GM10847 (cell line): ENCODE measurements around the gene KRT3.

Experiments used
- POLR2A ChIP-seq: IDR thresholded peaks from 2 replicates; pipeline ENCODE4 v1.6.1; 2011; ENCODE audit not compliant: insufficient read length; ENCODE audit errors: extremely low read depth

Gene KRT3

GRCh38 chr12:52788876-52789636 lies 6.9 kb downstream of the KRT3 start:
- TF ChIP-seq POLR2A = no peak

- TF ChIP-seq POLR2A = no peak
Measured at GRCh38 chr12:52788192-52788875, 7.6 kb downstream of the KRT3 start.

- no peak for TF ChIP-seq POLR2A
Measured at GRCh38 chr12:52787324-52788191, 8.4 kb downstream of the KRT3 start.

GRCh38 chr12:52784909-52785308 lies 11.0 kb downstream of the KRT3 start:
- TF ChIP-seq POLR2A = no peak

- no peak for TF ChIP-seq POLR2A
Measured at GRCh38 chr12:52783563-52784316, 12.2 kb downstream of the KRT3 start.

GRCh38 chr12:52782502-52782901 lies 13.4 kb downstream of the KRT3 start:
- TF ChIP-seq POLR2A = no peak

GRCh38 chr12:52781399-52782082 lies 14.4 kb downstream of the KRT3 start:
- TF ChIP-seq POLR2A = no peak

- TF ChIP-seq POLR2A = no peak
Measured at GRCh38 chr12:52779914-52780313, 16.0 kb downstream of the KRT3 start.

GRCh38 chr12:52778833-52779232 lies 17.1 kb downstream of the KRT3 start:
- TF ChIP-seq POLR2A = no peak

- no peak for TF ChIP-seq POLR2A
Measured at GRCh38 chr12:52777566-52777965, 18.4 kb downstream of the KRT3 start.

- TF ChIP-seq POLR2A = no peak
Measured at GRCh38 chr12:52776913-52777395, 19.0 kb downstream of the KRT3 start, which contains the start of gene KRT76. TSS of gene KRT76 (minus strand) at chr12:52777345. CDS start at chr12:52777291, 54 bp downstream.

- no peak for TF ChIP-seq POLR2A
Measured at GRCh38 chr12:52776435-52776834, 19.5 kb downstream of the KRT3 start.

- TF ChIP-seq POLR2A = no peak
Measured at GRCh38 chr12:52774629-52775250, 21.2 kb downstream of the KRT3 start.

- no peak for TF ChIP-seq POLR2A
Measured at GRCh38 chr12:52772772-52773171, 23.1 kb downstream of the KRT3 start.
